Stimulated activated CD4-positive, alpha-beta T cell treated with anti-CD3 and anti-CD28 coated beads, Interleukin-2, amount 100 ng/mL, for 48 hours (primary cell): ENCODE data around the gene CLDN11.

Experiments
- DNase-seq, 2 donors: peaks; one replicate each; pipeline ENCODE4 v3.0.0-alpha.2; 2020

CLDN11 gene

GRCh38 chr3:170473358-170473757 lies 54.7 kb downstream of the CLDN11 start:
- DNase-seq: no peak

- DNase-seq: no peak
These were observed 56.5 kb downstream of the CLDN11 start for GRCh38 chr3:170475092-170475685.

GRCh38 chr3:170476291-170476690 lies 57.6 kb downstream of the CLDN11 start:
- DNase-seq: no peak

GRCh38 chr3:170477395-170477794 lies 58.7 kb downstream of the CLDN11 start:
- no peak for DNase-seq

GRCh38 chr3:170480111-170480510 lies 61.4 kb downstream of the CLDN11 start:
- no peak for DNase-seq

GRCh38 chr3:170482199-170482598 lies 63.5 kb downstream of the CLDN11 start:
- no peak for DNase-seq

GRCh38 chr3:170483485-170484262 lies 65.0 kb downstream of the CLDN11 start:
- no peak for DNase-seq
